IPS-18a (cell line): Measurements from ENCODE around the gene ZNF530.

ENCODE experiments used
- H3K27ac ChIP-seq: one replicate; pipeline ENCODE4 v1.5.1; 2013; ENCODE audit warnings: low read length
- H3K27me3 ChIP-seq: one replicate; pipeline ENCODE4 v1.6.1; 2013; ENCODE audit warnings: mild to moderate bottlenecking, low read length; ENCODE audit not compliant: control insufficient read depth, insufficient read depth
- H3K36me3 ChIP-seq: one replicate; pipeline ENCODE4 v1.6.1; 2013; ENCODE audit warnings: low read depth, low read length; ENCODE audit not compliant: control insufficient read depth
- H3K4me1 ChIP-seq: one replicate; pipeline ENCODE4 v1.6.1; 2013; ENCODE audit warnings: low read depth, low read length; ENCODE audit not compliant: control insufficient read depth
- H3K4me3 ChIP-seq: one replicate; pipeline ENCODE4 v1.5.1; 2013; ENCODE audit warnings: low read length
- H3K9ac ChIP-seq: one replicate; pipeline ENCODE4 v1.6.1; 2013; ENCODE audit warnings: mild to moderate bottlenecking, low read length, moderate library complexity
- H3K9me3 ChIP-seq: one replicate; pipeline ENCODE4 v1.6.1; 2013; ENCODE audit warnings: low read depth, low read length; ENCODE audit not compliant: control insufficient read depth

Gene ZNF530

DNA sequence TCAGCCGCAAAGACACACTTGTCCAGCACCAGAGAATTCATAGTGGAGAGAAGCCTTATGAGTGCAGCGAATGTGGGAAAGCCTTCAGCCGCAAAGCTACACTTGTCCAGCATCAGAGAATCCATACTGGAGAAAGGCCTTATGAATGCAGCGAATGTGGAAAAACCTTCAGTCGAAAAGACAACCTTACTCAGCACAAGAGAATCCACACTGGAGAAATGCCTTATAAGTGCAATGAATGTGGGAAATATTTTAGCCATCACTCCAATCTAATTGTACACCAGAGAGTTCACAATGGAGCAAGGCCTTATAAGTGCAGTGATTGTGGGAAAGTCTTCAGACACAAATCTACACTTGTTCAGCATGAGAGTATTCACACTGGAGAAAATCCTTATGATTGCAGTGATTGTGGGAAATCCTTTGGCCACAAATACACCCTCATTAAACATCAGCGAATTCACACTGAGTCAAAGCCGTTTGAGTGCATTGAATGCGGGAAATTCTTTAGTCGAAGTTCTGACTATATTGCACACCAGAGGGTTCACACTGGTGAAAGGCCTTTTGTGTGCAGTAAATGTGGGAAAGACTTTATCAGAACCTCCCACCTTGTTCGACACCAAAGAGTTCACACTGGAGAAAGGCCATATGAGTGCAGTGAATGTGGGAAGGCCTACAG lies 21.1 kb downstream of the ZNF530 start:
- peaks cover 87% of the 10 kb centered on the region for H3K36me3 ChIP-seq
- H3K9ac ChIP-seq = no peak overlapping the region
- H3K9me3 ChIP-seq = peaks cover 79% of the 10 kb centered on the region
- no peaks in the 10 kb centered on the region for H3K27me3 ChIP-seq
- H3K4me1 ChIP-seq = no peaks in the 10 kb centered on the region
- no peak overlapping the region for H3K4me3 ChIP-seq
- H3K27ac ChIP-seq = no peak overlapping the region

DNA sequence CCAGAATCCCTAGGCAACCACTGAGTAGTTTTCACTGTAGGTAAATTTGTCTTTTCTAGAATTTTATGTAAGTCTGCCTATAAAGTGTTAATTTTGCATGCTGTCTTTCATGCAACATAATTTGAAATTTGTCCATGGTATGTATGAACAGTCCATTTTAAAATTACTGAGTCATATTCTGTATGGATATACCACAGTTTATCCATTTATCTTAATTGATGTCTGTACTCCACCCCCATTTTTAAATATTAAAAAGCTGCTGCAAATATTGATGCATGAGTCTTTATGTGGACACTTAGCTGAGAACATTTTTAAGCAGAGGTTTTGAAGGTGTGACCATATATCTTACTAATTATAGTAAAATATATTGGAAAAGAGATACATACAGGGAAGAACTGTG lies 23.4 kb downstream of the ZNF530 start:
- H3K9ac ChIP-seq = no peak overlapping the region
- H3K9me3 ChIP-seq = peaks cover 57% of the 10 kb centered on the region
- H3K27ac ChIP-seq = no peak overlapping the region
- no peaks in the 10 kb centered on the region for H3K4me1 ChIP-seq
- H3K36me3 ChIP-seq = peaks cover 65% of the 10 kb centered on the region
- H3K27me3 ChIP-seq = no peaks in the 10 kb centered on the region
- no peak overlapping the region for H3K4me3 ChIP-seq

DNA sequence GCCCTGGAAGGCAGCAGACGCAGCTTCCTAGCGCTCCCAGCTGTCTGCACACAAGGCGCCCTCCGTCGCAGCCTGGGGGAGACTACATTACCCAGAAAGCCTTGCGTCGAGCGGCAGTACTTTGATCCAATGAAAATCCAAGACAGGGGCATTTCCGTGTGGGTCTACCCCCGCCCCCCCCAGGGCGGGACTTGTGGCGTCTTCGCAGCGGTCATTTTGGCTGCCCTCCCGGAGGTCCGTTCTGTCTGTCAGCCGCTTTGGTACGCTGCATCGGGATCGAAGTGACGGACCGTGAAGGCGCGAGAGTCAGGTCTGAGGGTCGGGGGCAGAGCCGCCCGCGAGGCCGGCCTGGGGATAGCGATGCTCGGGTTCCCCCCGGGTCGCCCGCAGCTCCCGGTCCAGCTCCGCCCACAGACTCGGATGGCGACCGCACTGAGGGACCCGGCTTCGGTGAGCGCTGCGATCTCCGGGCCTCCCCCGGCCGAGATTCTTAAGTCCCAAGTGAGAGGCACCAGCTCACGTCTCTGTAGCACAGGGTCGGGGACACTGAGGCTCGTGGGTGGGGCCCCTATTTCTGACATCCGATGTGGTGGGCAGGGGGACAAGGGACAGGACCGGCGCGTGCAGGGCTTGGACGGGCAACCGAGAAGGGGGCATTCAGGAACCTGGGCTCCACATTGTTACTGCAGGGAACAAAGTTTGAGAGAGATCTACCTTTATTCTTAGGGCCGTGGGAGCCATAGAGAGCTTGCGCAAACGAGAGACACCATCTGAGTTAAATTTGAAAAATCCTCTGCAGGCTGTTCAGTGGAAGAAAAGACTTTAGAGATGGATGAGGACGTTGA lies 33.5 kb downstream of the ZNF530 start, which contains the start of gene ZNF211:
Gene ZNF211 (plus strand): TSS at position 182 of the 845 bp plus-strand sequence. CDS start 179 bp downstream, at position 361.
- peaks cover 10% of the 10 kb centered on the region for H3K36me3 ChIP-seq
- H3K9me3 ChIP-seq = peaks cover 8% of the 10 kb centered on the region
- no peak within 1 kb of the TSS for H3K27ac ChIP-seq
- H3K4me1 ChIP-seq = no peaks in the 10 kb centered on the region
- H3K4me3 ChIP-seq = peak within 1 kb of the TSS; percentile 90
- no peaks in the 10 kb centered on the region for H3K27me3 ChIP-seq
- peak within 1 kb of the TSS; percentile 69 for H3K9ac ChIP-seq

DNA sequence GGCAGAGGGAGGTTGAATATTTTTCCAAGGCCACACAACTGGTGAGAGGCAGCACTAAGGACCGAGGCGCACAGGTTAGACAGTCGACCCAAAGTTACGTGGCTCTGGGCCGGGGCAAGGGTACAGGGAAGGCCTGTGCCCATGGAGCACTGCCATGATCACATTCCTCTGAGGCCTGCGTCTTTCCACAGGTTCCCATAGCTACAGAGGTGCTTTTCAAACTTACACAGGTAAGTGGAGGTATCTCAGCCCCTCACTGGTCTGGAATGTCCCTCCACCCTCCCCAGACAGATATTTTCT lies 34.1 kb downstream of the ZNF530 start:
- Histone ChIP-seq H3K9me3 (peaks cover 8% of the 10 kb centered on the region), H3K27me3 (no peaks in the 10 kb centered on the region), H3K9ac (peak overlapping the region; percentile 69), H3K27ac (no peak overlapping the region), H3K4me1 (no peaks in the 10 kb centered on the region), H3K4me3 (peak overlapping the region; percentile 90), H3K36me3 (peaks cover 10% of the 10 kb centered on the region)

DNA sequence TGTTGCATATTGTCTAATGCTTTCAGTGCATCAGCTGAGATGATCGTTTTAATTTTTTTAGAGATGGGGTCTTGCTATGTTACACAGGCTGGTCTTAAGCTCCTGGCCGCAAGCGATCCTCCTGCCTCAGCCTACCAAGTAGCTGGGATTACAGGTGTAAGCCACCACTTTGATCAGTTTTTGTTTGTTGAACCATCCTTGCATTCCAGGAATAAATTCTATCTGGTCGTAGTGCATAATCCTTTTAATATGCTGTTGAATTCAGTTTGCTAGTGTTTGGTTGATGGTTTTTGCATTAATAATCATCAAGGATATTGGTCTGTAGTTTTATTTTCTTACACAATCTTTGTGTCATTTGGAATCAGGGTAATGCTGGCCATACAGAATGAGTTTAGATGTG lies 37.7 kb downstream of the ZNF530 start:
- Histone ChIP-seq H3K9me3 (peaks cover 8% of the 10 kb centered on the region), H3K36me3 (peaks cover 37% of the 10 kb centered on the region), H3K9ac (no peak overlapping the region), H3K27ac (no peak overlapping the region), H3K27me3 (no peaks in the 10 kb centered on the region), H3K4me1 (no peaks in the 10 kb centered on the region), H3K4me3 (no peak overlapping the region)

DNA sequence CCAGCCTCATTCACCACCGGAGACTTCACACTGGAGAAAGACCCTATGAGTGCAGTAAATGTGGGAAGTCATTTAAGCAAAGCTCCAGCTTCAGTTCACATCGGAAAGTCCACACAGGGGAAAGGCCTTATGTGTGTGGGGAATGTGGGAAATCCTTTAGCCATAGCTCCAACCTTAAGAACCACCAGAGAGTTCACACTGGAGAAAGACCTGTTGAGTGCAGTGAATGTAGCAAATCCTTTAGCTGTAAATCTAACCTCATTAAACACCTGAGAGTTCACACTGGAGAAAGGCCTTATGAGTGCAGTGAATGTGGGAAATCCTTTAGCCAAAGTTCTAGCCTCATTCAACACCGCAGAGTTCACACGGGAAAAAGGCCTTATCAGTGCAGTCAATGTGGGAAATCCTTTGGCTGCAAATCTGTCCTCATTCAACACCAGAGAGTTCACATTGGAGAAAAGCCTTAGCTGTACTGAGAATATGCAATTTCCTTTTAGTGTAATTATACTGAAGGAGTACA lies 42.1 kb downstream of the ZNF530 start:
- H3K36me3 ChIP-seq = peaks cover 36% of the 10 kb centered on the region

DNA sequence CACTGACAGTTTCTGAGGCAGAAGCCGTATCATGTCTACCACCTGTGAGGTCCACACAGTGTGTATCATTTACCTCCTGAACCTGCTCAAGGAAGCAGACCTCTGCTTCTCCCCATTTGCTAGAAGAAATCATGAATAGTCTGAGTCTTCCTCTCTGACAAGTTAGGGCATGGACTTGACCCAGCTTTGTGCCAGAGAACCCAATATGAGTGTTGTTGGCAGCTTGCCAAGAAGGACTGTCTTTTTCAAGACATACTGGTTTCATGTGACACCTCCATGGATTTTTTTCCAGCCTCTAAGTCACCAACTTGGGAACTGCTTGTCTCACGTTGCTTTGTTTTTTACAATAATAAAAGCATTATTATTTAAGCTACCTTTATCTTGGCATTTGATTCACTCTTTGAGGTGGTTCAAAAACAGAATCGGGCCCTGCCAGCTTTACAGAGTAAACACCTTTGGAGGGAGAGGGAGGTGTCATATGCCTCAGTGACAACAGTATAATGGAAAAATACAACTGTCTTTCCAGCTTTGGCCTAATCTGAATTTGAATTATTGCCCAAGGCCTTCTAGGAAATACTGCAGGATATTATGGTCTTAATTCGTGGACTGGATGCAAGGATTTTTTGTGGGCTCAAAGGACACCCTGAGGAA lies 42.8 kb downstream of the ZNF530 start:
- peaks cover 1% of the 10 kb centered on the region for H3K9me3 ChIP-seq
- no peaks in the 10 kb centered on the region for H3K4me1 ChIP-seq
- H3K4me3 ChIP-seq = no peak overlapping the region
- no peak overlapping the region for H3K9ac ChIP-seq
- no peaks in the 10 kb centered on the region for H3K27me3 ChIP-seq
- H3K27ac ChIP-seq = no peak overlapping the region
- H3K36me3 ChIP-seq = peaks cover 33% of the 10 kb centered on the region

More for the DNA sequence above, 42.1 kb downstream of the ZNF530 start:
- H3K9ac ChIP-seq = no peak overlapping the region
- H3K4me3 ChIP-seq = no peak overlapping the region
- no peaks in the 10 kb centered on the region for H3K27me3 ChIP-seq
- no peak overlapping the region for H3K27ac ChIP-seq
- peaks cover 8% of the 10 kb centered on the region for H3K9me3 ChIP-seq
- no peaks in the 10 kb centered on the region for H3K4me1 ChIP-seq

DNA sequence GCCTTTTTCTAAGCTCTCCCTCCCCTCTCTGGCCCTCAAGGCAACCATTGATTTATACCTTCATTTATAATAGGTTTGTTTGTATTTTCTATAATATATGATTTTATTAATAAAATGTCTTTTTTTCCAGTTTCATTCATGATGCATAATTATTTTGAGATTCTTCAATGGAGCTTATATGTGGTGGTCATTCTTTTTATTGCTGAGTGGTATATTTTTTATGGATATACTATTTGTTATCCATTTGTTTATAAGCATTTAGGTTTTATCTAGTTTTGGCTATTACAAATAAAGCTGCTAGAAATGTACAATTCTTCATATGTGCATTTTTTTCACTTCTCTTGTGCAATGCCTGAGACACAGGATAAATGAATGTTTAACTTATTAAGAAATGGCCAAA lies 44.0 kb downstream of the ZNF530 start:
- Histone ChIP-seq H3K9me3 (no peaks in the 10 kb centered on the region), H3K36me3 (peaks cover 33% of the 10 kb centered on the region), H3K27ac (no peak overlapping the region), H3K4me1 (no peaks in the 10 kb centered on the region), H3K4me3 (no peak overlapping the region), H3K27me3 (no peaks in the 10 kb centered on the region), H3K9ac (no peak overlapping the region)

DNA sequence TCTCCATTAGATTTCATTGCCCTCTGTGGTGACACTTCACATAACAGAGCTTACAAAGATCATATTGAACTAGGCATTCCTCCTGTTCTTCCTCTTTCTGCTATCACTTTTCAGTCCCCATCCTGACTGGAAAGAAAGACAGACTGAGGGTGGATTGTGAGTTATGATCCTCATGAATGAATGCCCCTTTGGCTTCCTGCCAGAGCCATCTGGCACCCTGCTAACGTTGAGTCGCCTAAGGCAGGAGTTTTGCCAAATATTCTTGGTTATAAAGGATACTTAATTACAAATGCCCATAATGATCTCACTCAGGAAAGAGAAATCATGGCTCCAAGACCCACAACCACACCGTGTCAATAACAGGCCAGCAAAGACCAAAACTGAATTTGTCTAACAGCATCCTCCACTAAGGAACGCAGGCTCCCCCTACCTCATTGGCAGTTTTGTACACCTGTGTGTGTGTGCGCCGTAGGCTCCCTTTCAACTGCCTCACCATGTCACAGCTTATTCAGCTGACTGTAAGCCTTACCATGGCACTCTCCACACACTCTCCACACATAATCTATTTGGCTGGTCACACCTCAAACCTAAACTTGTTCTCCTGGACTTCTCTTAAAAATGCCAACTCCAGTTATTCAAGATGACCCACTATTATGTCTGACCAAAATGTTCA lies 48.8 kb downstream of the ZNF530 start:
- no peaks in the 10 kb centered on the region for H3K9me3 ChIP-seq
- H3K9ac ChIP-seq = no peak overlapping the region
- H3K27me3 ChIP-seq = no peaks in the 10 kb centered on the region
- H3K4me1 ChIP-seq = no peaks in the 10 kb centered on the region
- no peak overlapping the region for H3K4me3 ChIP-seq
- no peak overlapping the region for H3K27ac ChIP-seq
- H3K36me3 ChIP-seq = no peaks in the 10 kb centered on the region

DNA sequence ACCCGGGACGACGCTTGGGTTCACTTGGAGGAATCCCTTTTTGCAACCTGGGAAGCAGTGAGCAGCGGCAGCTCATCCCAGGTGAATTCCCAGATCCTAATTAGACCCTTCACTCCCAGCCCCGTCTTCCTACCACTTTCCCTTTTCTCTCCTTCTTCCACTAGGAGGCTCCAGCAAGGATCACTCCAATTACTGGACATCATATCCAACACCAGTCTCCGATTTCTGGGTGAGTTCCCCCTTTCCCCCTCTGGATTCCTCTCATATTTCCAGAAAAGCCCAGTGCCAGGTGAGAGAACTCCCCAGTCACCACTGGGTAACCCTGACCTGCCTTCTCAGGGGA lies 51.9 kb downstream of the ZNF530 start:
- Histone ChIP-seq H3K4me3 (no peak overlapping the region), H3K9ac (no peak overlapping the region), H3K27me3 (peaks cover under 1% of the 10 kb centered on the region), H3K27ac (no peak overlapping the region), H3K9me3 (no peaks in the 10 kb centered on the region), H3K4me1 (no peaks in the 10 kb centered on the region), H3K36me3 (no peaks in the 10 kb centered on the region)

DNA sequence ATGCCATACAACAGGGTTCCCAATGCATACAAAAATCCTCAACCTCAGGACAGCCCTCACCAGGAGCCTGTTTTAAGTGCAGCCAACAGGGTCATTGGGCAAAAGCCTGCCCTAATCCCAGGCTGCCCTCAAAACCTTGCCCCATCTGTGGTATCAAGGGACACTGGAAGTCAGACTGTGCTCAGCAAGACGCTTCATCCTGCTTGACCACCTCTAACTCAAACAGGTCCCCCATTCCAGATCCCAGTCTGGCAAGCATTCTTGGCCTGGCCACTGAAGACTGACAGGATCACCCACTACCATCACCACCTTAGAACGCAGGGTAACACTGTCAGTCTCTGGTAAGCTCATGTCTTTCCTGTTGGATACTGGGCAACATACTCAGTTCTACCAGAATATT lies 54.0 kb downstream of the ZNF530 start:
- Histone ChIP-seq H3K4me3 (no peak overlapping the region), H3K27ac (no peak overlapping the region), H3K36me3 (no peaks in the 10 kb centered on the region), H3K4me1 (no peaks in the 10 kb centered on the region), H3K9me3 (no peaks in the 10 kb centered on the region), H3K27me3 (peaks cover 3% of the 10 kb centered on the region), H3K9ac (no peak overlapping the region)
